GM18517 (cell line): Measurements from ENCODE around the gene ADORA2B.
"Not testable (repeated sequence)": the region's sequence is repeated elsewhere in the genome, so short reads cannot be mapped to it uniquely, and the experiment has no call there.

Source experiments
- ATAC-seq: cut with Tn5 transposase; IDR thresholded peaks from one replicate; pipeline ENCODE4 v1.9.1; 2021; ENCODE audit warnings: mild to moderate bottlenecking, moderate library complexity; ENCODE audit not compliant: unreplicated experiment

ADORA2B gene

DNA sequence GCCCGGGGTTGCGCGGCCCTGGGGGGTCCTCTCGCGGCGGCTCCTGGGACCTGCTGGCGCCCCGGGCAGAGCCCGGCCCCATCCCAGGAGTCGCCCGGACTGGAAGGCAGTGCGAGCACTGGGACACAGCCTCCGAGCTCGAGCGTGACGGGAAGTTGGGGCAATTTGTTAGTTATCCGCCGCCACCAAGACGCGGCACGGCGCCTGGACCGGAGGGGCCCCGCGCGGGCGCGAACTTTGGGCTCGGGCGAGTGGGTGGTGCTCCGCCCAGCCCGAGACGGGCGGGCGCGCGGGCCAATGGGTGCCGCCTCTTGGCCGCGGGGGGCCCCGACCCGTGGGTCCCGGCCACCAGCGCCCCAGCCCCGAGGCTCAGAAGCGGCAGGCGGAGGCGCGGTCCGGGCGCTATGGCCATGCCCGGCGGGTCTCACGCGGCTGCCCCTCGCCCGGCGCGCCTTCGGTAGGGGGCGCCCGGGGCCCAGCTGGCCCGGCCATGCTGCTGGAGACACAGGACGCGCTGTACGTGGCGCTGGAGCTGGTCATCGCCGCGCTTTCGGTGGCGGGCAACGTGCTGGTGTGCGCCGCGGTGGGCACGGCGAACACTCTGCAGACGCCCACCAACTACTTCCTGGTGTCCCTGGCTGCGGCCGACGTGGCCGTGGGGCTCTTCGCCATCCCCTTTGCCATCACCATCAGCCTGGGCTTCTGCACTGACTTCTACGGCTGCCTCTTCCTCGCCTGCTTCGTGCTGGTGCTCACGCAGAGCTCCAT, at the start of gene ADORA2B:
Gene ADORA2B (plus strand): TSS at position 372 of the 768 bp plus-strand sequence. CDS start 119 bp downstream, at position 491.
- no peak for ATAC-seq

DNA sequence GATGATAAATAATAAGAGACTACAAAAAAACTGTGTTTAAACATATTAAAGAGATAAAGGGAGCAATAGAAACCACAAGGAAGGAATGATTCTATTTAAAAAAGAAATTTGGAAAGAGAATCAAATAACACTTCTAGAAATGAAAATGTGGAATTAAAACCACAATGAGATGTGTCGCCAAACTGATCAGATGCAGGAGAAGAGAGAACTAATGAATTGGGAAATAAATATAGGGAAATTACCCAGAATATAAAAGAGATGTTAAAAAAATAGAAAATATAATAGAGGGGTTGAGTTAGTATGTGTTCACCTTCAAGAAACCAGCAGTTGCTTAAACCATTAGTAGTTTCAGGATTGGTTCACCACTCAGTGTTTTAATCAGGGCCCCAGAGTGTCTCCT, 48.7 kb upstream of the ADORA2B start:
- ATAC-seq, result no peak

- no peak for ATAC-seq
Measured at GRCh38 chr17:15896834-15897233, 48.1 kb upstream of the ADORA2B start.

DNA sequence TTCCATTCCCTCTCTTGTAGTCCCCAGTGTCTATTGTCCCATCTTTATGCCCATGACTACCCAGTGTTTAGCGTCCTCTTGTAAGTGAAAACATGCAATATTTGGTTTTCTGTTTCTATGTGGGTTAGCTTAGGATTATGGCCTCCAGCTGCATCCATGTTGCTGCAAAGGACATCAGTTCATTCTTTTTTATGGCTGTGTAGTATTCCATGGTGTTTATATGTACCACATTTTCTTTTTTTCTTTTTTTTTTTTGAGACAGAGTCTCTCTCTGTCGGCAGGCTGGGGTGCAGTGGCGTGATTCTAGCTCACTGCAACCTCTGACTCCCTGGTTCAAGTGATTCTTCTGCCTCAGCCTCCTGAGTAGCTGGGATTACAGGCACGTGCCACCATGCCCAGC, 45.3 kb upstream of the ADORA2B start:
- ATAC-seq, result not testable (repeated sequence)

- ATAC-seq, result no peak
Measured at GRCh38 chr17:15900871-15901270, 44.1 kb upstream of the ADORA2B start.

DNA sequence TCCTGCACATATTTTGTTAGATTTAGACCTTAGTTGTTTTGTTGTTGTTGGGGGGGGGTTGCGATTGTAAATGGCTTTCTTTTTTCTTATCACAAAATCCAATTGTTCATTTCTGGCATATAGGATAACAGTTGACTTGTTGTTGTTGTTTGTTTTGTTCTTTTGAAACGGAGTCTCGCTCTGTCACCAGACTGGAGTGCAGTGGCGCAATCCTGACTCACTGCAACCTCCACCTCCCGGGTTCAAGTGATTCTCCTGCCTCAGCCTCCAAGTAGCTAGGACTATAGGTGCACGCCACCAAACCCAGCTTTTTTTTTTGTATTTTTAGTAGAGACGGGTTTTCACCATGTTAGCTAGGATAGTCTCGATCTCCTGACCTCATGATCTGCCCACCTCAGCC, 39.7 kb upstream of the ADORA2B start:
- ATAC-seq, result not testable (repeated sequence)

DNA sequence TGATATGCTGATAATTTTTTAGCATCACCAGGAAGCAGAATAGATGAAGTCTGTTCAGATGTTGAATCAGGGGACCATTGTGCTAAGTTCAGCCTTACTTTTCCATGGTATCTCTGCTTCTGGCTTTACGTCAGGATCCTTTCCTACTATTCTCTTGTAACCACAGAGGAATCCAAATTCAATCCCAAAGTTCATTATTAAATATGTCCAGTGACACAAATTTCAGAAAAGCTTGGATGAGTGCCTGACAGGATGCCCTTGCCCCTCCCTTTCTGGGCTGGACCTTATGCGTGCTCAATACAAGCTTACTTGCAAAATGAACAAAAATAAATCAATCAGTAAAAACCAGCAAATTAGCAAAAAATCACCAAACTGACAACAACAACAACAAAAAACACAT, 37.6 kb upstream of the ADORA2B start:
- no peak for ATAC-seq

- ATAC-seq, result no peak
Measured at GRCh38 chr17:15908378-15908777, 36.6 kb upstream of the ADORA2B start.

DNA sequence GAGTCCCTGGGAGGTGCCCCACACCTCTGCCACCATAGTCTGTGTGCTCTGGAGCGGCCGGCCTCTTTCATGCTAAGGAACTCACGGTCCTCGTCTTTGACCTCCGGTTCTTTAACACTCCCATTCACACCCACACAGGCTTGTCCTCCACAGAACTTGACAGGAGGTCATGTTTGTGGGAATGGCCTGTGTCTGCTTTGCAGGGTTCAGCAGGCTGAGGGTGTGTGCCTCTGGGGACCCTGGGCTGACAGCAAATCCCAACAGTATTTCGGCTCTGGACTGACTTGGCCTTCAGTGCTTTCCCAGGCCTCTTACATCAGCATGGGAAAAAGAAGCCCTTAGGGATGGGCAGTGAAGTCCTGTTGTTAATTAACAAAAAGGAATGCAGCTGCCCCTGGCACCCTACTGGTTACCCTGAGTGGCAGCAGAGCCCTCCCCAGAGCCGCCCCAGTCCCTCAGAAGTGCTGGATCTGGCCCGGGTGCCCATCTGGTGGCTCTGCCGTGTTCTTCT, 35.4 kb upstream of the ADORA2B start:
- ATAC-seq, result no peak

DNA sequence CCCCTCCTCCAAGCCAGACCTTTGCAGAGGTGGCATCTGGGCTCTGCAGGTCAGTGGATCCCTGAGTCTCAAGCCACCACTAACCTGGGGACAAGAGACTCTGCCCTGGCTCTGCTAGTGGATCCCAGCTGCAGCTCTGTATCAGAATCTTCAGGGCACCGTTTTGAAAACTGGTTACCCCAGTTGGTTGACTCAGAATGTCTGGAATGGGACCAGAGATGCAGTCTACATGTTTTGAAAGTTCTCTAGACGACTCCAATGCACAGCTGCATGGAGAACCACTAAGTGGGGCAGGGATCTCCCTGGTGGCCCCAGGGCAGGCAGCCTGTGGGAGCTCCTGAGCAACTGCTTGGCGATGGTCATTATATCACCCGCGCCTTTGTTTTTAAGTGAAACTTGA, 34.1 kb upstream of the ADORA2B start:
- ATAC-seq, result no peak

DNA sequence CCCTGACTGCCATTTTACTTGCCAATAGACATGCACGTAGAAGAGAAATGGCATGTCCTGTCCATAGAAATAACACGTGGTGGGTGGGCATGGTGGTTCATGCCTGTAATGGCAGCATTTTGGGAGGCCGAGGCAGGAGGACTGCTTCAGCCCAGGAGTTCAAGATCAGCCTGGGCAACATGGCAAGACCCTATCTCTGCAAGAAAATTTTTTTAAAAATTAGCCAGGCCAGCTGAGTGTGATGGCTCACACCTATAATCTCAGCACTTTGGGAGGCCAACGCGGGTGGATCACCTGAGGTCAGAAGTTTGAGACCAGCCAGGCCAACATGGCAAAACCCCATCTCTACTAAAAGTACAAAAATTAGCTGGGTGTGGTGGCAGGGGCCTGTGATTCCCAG, 33.2 kb upstream of the ADORA2B start:
- not testable (repeated sequence) for ATAC-seq

DNA sequence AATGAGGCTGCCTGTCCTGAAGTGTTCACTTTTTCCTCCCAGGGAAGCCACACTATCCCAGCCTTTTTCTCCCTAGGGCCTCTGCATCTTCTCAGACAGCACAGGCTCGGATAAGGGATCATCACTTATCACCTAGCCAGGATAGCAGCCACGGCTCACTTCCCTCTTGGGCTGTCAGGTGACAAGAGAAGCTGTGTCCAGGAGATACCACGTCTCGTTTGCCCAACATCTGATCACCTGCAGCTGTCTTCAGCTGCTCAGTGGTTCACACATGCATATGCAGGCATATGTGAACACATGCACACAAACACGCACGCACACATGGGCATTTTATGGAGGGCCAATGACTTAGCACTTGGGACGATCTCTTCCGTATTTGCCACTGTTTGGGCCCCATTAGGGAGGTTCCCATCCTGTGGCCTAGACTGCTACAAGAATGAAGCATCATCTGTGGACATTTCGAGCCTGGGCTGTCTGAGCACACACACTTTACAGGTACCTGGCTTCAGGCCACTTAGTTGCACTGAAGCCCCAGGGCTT, 32.4 kb upstream of the ADORA2B start:
- ATAC-seq, result no peak

DNA sequence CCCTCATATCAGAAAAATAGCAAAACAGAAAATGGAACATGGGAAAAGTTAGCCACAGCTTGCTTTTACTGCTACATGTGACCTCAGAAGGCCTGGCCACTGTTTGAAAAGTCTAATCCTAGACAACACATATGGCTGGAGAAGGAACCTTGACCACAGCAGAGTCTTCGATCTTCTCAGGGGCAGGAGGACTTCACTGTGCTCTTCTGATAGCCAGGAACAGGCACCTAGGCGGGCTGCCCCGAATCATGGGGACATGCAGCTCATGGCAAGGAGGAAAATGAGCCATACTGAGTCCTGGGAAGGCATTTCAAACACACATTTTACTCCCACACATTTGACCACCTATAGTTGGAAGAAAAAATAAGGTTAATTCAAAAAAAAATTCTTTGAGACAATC, 31.1 kb upstream of the ADORA2B start:
- no peak for ATAC-seq

DNA sequence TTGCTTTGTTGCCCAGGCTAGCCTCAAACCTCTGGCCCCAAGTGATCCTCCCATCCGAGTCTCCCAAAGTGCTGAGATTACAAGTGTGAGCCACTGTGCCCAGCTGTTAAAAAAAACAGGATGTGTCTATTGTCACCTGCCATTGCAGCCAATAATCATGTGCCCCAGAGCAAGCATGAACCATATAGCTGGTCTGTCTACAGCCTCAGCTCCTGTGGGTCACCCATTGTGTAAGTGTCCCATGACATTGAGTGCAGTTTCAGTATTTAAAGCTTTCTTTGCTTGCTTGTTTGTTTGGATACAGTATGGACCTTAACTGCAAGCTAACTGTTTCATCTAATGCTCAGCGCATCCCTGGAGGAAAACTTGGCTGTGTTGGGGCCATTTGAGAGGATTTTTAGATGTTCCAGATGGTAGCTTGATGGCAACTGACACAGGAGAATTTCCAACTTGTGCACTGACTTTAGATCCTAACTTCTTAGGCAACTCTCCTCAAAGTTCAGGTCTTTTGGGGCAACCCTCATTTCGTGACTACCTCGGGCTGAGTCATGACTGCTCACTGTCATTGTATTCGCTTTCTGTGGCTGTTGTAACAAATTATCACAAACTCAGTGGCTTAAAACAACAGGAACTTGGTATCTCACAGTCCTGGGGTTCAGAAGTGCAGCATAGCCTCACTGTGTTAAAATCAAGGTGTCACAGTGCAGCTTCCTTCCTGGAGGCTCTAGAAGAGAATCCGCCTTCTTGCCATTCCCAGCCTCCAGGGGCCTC, 30.3 kb upstream of the ADORA2B start:
- ATAC-seq, result no peak

GRCh38 chr17:15915961-15916360, 29.0 kb upstream of the ADORA2B start:
- ATAC-seq, result no peak

- ATAC-seq, result no peak
Measured at GRCh38 chr17:15917021-15917437, 27.9 kb upstream of the ADORA2B start.

DNA sequence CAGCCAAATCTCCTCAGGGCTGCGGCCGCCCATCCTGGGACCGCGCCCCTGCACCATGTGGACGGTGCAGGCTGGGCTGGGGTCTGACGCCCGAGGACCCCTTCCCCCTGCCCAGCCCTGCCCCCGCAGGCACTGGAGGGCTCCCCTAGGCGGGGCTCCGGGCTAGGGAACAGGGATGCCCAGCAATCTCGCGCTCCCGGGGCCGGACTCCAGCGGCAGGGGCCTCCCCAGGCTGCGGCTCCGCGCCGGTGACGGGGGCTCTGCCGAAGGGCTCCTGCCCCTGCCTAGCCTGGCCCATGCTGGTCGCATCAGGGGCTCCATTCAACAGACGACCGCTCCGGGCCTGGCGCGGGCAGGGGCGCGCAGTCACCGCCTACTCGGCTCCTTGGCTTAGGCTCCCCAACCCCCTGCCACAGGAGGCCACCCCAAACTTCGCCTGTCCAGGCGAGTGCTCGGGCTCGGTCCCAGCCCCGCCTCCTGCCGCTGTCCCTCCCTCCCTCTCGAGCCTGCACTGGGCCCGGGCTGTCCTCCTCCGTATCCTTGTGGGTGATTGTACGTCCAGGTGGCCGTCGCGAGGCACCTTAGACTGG, 27.4 kb upstream of the ADORA2B start:
- ATAC-seq, result no peak

DNA sequence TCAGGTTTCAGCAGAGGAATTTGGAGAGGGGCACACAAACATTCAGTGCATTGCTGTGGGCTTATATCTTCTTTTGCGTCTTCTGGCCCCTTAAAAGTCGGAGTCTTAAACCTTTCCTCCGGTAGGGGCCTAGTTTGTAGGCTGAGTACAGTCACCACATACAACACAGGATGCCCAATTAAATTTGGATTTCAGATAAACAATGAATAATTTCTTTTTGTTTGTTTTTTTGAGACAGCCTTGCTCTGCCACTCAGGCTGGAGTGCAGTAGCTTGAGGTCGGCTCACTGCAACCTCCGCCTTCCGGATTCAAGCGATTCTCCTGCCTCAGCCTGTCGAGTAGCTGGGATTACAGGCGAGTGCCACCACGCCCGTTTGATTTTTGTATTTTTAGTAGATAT, 26.7 kb upstream of the ADORA2B start:
- no peak for ATAC-seq

GRCh38 chr17:15918661-15919259, 26.2 kb upstream of the ADORA2B start:
- no peak for ATAC-seq

GRCh38 chr17:15919466-15919865, 25.5 kb upstream of the ADORA2B start:
- ATAC-seq, result no peak

DNA sequence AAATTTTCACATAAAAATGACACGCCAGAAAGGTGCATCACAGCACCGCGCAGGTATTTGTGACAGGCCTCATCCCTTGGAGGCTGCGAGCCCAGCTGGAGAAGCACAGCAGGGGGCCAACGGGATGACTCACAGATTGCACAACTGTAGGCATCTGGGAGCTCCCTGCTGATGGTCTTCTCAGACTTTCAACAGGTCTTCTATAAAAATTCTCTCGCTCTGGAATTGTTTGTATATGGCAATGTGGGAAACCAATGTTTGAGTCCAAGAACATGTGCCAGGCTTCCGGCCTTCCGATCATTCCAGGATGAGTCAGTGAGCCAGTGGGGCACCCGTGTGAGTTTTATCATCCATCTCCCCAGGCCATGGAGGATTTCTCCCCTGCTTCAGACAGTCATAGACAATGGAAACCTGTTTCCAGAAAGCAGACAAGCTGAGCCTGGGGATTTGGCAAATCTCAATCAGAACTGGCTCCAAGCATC, 24.1 kb upstream of the ADORA2B start:
- ATAC-seq, result no peak
